Midbrain (tissue), 1 donor: ENCODE measurements around the gene TMEM178B.
"Not testable (repeated sequence)": the region's sequence is repeated elsewhere in the genome, so short reads cannot be mapped to it uniquely, and the experiment has no call there.

Source experiments
- DNase-seq: peaks from one replicate; lab custom pipeline; 2025; lab: John Stamatoyannopoulos, UW

TMEM178B gene

GRCh38 chr7:141073641-141074161 is at the start of gene TMEM178B:
Gene TMEM178B (plus strand): TSS chr7:141074064.
- DNase-seq, result no peak

DNA sequence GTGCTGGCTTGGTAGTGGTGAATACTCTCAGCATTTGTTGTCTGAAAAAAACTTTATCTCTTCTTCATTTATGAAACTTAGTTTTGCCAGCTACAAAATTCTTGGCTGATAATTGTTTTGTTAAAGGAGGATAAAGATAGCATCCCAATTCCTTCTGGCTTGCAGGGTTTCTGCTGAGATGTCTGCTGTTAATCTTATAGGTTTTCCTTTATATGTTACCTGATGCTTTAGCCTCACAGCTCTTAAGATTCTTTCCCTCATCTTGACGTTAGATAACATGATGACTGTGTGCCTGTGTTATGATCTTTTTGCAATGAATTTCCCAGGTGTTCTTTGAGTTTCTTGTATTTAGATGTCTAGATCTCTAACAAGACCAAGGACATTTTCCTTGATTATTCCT is 49.2 kb upstream of the TMEM178B start:
- DNase-seq, result no peak

- DNase-seq, result no peak
These were observed 46.8 kb upstream of the TMEM178B start for GRCh38 chr7:141027043-141027442.

GRCh38 chr7:141028767-141029166 is 45.1 kb upstream of the TMEM178B start:
- DNase-seq, result no peak

DNA sequence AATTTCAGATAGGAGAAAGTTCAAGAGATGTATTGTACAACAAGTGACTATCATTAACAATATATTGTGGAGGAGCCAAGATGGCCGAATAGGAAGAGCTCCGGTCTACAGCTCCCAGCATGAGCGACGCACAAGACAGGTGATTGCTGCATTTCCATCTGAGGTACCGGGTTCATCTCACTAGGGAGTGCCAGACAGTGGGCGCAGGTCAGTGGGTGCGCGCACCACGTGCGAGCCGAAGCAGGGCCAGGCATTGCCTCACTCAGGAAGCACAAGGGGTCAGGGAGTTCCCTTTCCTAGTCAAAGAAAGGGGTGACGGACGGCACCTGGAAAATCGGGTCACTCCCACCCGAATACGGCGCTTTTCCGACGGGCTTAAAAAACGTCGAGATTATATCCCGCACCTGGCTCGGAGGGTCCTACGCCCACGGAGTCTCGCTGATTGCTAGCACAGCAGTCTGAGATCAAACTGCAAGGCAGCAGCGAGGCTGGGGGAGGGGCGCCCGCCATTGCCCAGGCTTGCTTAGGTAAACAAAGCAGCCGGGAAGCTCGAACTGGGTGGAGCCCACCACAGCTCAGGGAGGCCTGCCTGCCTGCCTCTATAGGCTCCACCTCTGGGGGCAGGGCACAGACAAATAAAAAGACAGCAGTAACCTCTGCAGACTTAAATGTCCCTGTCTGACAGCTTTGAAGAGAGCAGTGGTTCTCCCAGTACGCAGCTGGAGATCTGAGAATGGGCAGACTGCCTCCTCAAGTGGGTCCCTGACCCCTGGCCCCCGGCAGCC is 41.1 kb upstream of the TMEM178B start:
- DNase-seq, result not testable (repeated sequence)

DNA sequence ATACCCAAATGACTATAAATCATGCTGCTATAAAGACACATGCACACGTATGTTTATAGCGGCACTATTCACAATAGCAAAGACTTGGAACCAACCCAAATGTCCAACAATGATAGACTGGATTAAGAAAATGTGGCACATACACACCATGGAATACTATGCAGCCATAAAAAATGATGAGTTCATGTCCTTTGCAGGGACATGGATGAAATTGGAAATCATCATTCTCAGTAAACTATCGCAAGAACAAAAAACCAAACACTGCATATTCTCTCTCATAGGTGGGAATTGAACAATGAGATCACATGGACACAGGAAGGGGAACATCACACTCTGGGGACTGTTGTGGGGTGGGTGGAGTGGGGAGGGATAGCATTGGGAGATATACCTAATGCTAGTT is 35.8 kb upstream of the TMEM178B start:
- not testable (repeated sequence) for DNase-seq

- no peak for DNase-seq
These were observed 34.5 kb upstream of the TMEM178B start for GRCh38 chr7:141039376-141039775.

DNA sequence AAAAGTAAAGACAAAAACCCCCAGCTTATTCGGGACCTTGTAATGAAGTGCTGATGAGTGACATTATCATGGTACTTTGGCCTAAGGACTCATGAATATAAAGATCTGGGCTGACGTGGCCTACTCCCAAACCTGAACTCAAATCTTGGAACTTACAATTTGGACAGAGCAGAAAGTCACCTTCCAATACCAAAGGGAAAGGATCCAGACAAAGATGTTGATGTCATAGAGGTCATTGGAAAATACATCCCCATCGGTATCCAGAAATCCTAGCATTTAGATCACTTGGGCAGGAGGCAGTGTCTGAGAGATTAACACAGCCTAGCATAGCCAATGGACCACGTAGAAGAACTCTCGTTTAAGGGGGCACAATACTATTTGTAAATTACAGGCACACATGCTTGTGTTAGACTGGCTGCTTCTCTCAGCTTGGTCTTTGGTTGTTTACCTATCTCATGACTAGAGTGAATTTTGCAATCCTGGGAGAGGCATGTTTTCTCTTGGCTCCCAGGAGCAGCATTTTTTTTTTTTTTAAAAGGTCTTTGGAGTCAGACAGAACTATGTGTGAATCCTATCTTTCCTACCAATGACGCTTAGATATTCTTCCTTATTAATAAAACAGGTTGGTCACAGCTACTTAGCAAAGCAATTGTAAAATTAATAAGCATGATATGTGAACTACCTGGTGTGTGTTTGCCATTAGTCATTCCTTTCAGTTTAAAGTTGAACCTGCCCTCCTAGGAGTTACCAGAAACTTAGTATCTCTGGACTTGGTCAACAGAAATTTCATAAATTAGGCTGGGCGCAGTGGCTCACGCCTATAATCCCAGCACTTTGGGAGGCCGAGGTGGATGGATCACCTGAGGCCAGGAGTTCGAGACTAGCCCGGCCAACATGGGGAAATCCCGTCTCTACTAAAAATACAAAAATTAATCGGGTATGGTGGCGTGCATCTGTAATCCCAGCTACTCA is 31.4 kb upstream of the TMEM178B start:
- DNase-seq, result no peak

DNA sequence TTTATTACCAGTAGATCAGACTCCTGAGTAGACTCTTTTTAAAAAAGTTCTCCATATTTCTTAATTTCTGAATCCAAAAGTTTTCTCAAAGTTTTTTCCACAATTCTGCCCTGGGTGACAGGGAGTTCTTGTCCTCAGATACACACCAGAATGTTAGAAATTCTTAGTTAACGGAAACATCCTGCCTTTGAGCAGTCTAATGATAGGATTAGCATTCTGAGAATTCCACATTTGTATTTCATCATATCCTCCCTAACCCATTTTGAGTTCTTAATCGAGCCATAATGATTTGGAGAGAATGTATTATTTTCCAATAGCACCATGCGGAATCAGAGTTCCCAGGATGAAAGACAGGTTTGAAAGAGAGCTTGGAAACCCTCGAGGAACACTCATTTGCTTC is 30.2 kb upstream of the TMEM178B start:
- no peak for DNase-seq

GRCh38 chr7:141045126-141045841 is 28.6 kb upstream of the TMEM178B start:
- DNase-seq, result no peak

GRCh38 chr7:141045842-141046620 is 27.8 kb upstream of the TMEM178B start:
- no peak for DNase-seq

DNA sequence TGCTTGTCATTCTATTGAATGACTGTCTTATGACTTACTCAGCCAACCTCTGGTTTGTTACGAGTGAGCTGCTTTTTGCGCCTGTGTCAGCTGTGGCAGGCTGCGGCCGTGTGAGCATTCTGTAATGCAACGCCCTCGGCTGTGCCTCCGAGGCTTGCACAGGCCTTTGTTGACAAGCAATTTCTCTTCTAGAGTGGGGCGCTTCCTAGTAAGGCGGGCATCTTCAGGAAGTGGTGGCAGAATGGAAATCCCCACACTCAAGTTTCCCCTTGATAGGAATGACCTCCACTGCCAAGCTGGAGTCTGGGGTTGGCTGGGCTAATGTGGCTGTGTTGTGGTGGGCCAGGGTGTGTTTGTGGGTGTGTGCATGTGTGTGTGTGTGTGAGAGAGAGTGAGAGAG is 20.2 kb upstream of the TMEM178B start:
- DNase-seq, result no peak

DNA sequence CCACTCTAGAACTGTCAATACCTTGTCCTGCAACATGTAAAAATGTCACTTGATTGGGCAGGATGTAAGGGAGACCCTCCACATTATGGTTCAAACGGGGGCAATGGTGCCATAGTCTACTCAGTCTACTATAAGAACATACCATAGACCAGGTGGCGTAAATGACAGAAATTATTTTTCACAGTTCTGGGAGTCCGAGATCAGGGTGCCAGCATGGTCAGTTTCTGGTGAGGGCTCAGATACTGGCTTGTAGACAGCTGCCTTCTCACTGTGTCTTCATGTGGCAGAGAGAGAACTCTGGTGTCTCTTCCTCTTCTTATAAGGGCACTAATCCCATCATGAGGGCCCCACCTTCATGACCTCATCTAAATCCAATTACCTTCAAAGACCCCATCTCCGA is 18.7 kb upstream of the TMEM178B start:
- DNase-seq, result no peak

DNA sequence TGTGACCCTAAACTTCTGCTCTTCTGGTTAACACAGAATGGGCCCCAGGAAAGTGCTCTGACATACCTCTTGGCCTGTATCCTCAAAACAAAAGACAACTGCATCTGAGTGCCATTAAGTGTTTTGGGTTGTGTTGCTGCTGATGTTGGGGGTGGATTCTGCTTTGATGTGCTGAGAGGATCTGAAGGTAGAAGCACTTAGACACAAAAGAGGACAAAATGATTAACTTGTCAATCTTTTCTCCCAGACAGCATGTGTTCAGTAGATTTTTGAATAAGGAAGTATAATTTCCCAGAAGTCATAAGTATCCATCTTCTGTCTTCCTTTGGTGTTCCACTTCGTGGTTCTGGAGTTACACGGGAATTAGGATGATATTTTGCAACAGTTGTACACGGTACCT is 16.1 kb upstream of the TMEM178B start:
- no peak for DNase-seq

DNA sequence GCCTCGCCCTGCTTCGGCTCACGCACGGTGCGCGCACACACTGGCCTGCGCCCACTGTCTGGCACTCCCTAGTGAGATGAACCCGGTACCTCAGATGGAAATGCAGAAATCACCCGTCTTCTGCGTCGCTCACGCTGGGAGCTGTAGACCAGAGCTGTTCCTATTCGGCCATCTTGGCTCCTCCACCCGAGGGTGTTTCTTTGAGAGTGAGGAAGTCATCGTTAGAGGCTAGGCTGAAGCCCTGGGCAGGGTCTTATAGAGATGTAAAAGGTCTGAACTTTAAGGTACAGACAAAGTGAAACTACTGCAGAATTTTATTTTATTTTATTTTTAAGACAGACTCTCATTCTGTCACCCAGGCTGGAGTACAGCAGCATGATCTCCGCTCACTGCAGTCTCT is 6.0 kb upstream of the TMEM178B start:
- not testable (repeated sequence) for DNase-seq

DNA sequence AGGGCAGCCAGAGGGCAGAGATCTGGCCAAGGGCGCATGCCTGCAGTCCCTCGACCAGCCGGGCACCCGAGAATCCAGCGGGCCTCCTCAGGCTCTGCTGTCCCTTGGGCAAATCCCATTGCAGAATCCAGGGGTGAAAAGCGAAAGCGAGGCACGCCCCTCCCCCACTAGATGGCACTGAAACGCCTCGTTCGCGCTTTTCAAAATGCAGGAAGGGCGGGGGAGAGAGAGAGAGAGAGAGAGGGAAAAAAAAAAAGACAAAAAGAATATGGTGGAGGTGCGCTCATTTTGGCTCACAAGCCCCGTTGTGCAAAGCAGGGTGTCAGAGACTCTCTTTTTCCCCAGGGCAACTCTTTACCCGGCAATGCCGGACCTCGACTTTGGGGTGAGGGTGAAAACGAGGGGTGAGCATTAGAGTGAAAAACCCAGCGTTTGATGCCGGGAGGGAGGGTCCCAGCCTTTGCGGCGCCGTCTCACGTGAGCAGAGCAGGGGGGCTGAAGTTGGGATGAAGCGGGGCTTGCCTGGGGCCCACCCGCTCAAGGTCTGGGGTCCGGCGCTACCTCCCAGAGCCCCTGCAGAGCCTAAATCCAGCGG is 2.5 kb upstream of the TMEM178B start:
- peak; percentile 86 for DNase-seq

DNA sequence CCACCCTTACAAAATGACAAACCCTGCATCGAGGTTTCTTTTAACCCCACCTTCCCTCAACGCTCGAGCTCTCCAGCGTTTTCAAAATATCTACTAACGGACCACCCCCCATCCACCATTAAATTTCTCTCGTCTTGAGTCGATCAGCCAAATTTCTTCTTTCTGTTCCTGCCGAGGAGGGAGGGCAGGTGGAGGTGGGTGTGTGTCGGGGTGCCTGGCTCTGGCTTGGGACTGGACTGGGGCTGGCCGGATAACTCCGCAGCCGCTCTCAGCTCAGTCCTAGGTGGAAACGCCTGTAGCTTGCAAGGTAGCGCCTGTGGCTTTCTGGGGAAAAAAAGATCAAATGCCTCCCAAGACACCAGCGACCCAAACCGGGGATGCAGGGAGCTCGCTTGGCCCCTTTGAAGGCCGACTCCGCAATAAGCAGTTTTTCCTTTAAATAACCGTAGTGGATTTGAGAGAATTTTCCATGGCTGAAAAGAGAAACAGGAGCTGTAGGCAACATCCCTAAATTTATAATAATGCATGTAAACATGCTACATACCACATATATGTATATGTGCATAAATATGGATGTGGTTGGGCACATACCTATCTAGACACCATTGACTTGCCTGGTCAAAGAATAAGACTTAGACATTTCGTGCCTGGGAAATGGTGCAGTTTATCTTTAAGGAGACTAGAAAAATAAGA is 1.9 kb upstream of the TMEM178B start:
- DNase-seq, result no peak

DNA sequence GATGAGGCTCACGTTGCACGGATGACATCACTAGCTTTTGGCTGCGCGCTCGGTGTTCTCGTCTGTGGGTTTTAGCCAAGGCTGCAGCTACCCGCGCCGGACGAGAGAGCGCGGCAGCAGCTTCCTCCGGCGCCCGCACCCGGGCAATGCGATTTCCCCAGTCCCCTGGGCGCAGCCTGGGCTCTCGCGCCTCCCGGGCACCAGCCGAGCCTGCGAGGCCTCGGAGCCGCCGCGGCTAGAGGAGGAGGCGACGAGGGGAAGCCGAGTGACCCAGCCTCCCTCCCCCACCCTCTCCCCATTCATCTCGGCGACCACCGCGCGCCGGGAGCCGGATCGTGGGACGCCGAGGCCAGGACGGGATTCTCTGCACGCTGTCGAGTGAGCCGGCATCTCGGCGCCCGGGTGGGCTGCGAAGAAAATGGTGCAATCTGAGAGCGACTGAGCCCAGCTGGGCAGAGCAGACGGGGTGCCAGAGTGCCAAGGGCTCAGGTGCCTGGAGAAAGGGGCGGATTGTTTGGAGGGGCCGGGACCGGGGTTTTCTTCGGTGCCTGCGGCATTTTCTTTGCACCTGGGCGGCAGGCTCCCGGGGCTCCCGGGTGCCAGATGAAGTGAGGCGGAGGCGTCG is 1.2 kb upstream of the TMEM178B start:
- DNase-seq, result peak; percentile 88

GRCh38 chr7:141073173-141073640 is 657 bp upstream of the TMEM178B start:
- DNase-seq, result peak; percentile 20
